ENCODE results near the gene NEU4. TPM values are rescaled to one million over a fixed set of nuclear protein-coding genes. Genes with fewer than 3 reads are reported as not detected.
A peak's percentile ranks its signal among the peaks of the same experiment; 100 is the strongest.

Gene NEU4
- total RNA-seq, 3 donors from 2014 or later = 41.4 to 72.5 (median 71.0) TPM

DNA sequence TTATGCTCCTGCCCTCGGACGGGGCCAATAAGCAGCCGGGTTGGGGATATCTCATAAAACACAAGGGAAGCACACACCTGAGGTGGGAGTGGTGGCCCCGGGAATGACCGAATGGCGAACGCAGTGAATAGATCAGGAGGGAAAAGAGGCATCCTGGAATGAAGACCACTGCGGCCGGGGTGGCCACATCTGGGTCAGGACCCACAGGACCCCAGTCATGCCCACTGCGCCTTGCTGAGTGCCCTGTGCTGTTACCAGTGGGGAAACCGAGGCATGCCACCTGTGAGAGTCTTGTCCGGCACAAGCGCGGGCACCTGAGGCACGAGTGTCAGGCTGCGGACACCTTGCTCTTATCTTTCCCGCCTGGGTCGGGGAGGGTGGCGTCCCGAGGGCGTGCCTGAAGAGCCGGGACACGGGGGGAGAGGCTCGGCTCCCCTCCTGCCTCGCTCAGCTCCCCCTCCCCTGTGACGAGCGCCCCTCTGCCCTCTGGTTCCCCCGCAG lies 48.1 kb downstream of the NEU4 start:
- Histone ChIP-seq H3K36me3 (ENCODE audit: low read depth) (no peaks in the 10 kb centered on the region), H3K4me3 (no peak overlapping the region), H3K4me1 (ENCODE audit: low read depth) (peaks cover 19% of the 10 kb centered on the region), H3K9me3 (no peaks in the 10 kb centered on the region)
- intact Hi-C loops (cut with DNase I, micrococcal nuclease) = no loop called here
- DNase-seq = peak in 1 of 3 donors; percentile 23
- TF ChIP-seq, protein P1, sequence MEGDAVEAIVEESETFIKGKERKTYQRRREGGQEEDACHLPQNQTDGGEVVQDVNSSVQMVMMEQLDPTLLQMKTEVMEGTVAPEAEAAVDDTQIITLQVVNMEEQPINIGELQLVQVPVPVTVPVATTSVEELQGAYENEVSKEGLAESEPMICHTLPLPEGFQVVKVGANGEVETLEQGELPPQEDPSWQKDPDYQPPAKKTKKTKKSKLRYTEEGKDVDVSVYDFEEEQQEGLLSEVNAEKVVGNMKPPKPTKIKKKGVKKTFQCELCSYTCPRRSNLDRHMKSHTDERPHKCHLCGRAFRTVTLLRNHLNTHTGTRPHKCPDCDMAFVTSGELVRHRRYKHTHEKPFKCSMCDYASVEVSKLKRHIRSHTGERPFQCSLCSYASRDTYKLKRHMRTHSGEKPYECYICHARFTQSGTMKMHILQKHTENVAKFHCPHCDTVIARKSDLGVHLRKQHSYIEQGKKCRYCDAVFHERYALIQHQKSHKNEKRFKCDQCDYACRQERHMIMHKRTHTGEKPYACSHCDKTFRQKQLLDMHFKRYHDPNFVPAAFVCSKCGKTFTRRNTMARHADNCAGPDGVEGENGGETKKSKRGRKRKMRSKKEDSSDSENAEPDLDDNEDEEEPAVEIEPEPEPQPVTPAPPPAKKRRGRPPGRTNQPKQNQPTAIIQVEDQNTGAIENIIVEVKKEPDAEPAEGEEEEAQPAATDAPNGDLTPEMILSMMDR (IDR thresholded peaks at IDR 0.05) = no peak
- no peak for ATAC-seq

DNA sequence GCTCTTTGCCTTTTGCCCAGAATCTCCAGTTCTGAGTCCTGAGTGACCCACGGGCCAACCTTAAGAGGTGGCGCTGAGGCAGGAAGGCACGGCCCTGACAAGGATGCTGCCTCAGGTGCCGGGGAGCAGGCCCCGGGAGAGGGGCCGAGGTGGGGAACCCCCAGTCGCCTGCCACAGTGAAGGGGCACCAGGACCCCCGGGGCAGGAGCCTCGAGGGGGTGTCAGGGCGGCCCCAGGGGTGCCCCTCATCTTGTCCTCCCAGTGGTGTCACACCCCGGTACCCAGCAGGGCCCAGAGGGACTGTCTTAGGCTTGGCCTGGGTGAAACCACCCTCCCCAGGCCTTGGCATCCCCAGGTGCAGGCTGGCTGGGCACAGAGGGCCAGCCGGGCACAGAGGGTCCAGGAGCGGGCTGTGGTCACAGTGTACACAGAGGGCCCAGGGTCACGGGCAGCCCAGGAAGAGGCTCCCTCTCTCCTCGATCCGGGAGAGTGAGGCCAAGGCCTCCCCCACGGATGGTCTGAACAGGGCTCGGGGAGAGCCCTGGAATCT lies 48.7 kb downstream of the NEU4 start:
- intact Hi-C loops (cut with DNase I, micrococcal nuclease) = no loop called here
- TF ChIP-seq, protein P1 (IDR thresholded peaks at IDR 0.05) = no peak

DNA sequence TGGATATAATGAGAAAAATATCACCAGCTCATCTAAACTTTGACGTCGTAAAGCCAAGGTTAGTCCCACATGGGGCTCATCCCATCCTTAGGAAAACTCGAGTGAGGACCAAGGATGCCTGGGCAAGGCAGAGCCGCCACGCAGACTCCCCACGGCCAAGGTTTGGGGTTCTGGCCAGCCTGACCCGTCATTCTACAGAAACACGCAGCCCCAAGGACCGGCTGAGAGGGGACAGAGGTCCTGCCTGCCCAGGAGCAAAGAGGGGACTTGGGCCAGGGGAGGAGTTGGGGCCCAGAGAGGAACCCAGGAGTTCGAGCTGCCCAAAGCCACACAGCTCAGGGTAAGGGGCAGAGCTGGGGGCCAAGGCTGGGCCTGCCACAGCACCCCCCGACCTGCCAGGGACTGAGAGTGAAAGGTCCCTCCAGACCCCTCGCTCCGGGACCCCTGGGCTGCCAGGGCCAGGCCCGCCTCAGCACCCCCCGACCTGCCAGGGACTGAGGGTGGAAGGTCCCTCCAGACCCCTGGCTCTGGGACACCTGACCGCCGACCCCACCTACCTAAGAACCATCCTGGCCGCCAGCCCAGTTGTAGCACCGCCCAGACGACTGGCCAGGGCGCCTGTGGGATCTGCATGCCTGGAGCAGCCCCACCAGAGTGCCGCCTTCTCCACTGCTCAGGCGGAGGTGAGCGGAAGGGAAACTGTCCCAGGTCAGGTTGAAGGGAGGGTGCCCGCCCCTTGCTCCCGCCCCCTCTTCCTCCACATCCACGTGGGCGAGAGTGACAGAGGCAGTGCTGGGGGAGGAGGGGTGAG lies 49.4 kb downstream of the NEU4 start, which contains the start of gene PDCD1:
Gene PDCD1, minus strand, starts transcription at position 689 of the 811 bp plus-strand sequence. Its CDS starts 56 bp downstream, at position 633.
- Histone ChIP-seq H3K9me3 (no peaks in the 10 kb centered on the region), H3K36me3 (ENCODE audit: low read depth) (no peaks in the 10 kb centered on the region), H3K4me3 (no peak within 1 kb of the TSS), H3K4me1 (ENCODE audit: low read depth) (peaks cover 19% of the 10 kb centered on the region)
- ATAC-seq (peak; percentile 64), DNase-seq (peak; percentile 48 to 79 (median 61))
- intact Hi-C loops (cut with DNase I, micrococcal nuclease) = no loop called here
- TF ChIP-seq, protein P1 (IDR thresholded peaks at IDR 0.05) = no peak

More for the DNA sequence above, 48.7 kb downstream of the NEU4 start:
- peak in 2 of 3 donors; percentile 18 to 48 for DNase-seq
- ATAC-seq = no peak
- H3K36me3 ChIP-seq (ENCODE audit: low read depth) = no peaks in the 10 kb centered on the region
- no peak overlapping the region for H3K4me3 ChIP-seq
- peaks cover 19% of the 10 kb centered on the region for H3K4me1 ChIP-seq (ENCODE audit: low read depth)
- H3K9me3 ChIP-seq = no peaks in the 10 kb centered on the region

DNA sequence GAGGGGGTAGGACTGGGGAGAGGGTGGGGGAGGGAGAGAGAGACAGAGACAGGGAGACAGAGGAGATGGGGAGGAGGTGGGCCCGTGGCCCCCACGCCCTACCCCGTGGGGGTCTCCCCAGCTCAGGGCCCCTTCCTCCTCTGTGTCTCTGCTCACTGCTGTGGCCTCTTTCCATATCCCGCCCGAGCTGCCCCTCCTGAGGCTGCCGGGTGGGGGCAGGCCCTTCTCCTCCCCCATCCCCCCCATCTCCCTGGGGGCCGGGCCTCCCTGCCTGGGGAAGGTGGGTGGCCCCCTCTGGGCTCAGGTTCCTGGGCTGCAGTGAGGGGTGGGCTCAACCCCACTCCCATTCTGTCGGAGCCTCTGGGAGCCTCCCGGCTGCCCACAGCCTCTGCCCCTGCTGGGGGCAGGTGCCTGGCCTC lies 50.0 kb downstream of the NEU4 start:
- intact Hi-C loops (cut with DNase I, micrococcal nuclease) = no loop called here
- H3K4me3 ChIP-seq = no peak overlapping the region

DNA sequence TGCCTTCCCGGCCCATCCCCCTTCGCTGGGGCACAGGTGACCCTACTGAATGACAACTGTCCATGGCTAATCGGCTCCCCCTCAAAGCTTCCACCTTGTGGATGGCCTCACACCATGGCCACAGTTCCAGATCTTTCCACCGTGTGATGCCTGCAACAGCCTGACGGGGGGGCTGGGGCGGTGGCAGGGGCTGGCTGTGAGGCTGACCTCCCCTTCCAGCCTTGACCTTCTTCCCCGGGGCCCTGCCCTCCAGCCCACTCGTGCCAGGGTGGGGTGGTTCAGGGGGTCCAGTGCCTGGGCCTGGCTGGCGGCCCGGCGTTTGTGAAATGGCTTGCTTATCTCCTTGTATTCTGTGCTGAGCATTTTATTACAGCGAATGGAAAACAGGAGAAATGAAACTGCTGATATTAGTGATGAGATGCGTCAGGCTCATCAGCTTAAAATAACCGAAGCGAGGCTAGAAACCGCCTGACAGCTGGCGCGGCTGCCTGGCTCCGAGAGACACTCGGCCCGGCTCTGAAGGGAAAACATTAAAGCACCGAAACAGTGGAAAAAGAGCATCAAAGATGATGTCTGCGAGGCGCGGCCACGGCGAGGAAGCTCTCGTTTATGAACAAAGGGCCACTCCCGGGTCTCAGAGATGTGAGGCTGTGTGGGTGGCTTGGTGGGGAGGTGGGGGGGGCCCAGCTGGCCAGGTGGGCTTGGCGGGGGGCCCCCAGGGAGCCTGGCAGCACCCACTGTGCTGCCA lies 50.6 kb downstream of the NEU4 start:
- TF ChIP-seq, protein P1 (IDR thresholded peaks at IDR 0.05) = peak; percentile 14
- peaks cover 19% of the 10 kb centered on the region for H3K4me1 ChIP-seq (ENCODE audit: low read depth)
- intact Hi-C loops (cut with DNase I, micrococcal nuclease) = no loop called here
- H3K4me3 ChIP-seq = no peak overlapping the region
- ATAC-seq (peak; percentile 55), DNase-seq (peak; percentile 41 to 61 (median 51))
- H3K9me3 ChIP-seq = no peaks in the 10 kb centered on the region
- no peaks in the 10 kb centered on the region for H3K36me3 ChIP-seq (ENCODE audit: low read depth)

More for the DNA sequence above, 50.0 kb downstream of the NEU4 start:
- Histone ChIP-seq H3K36me3 (ENCODE audit: low read depth) (no peaks in the 10 kb centered on the region), H3K4me1 (ENCODE audit: low read depth) (peaks cover 19% of the 10 kb centered on the region), H3K9me3 (no peaks in the 10 kb centered on the region)
- peak; percentile 19 for ATAC-seq
- DNase-seq = peak in 2 of 3 donors; percentile 36 to 58
- TF ChIP-seq, protein P1 (IDR thresholded peaks at IDR 0.05) = no peak
